Thoracic aorta (tissue), 2 donors: ENCODE data around the gene GUCD1. TPM values are rescaled to one million over a fixed set of nuclear protein-coding genes. Genes with fewer than 3 reads are reported as not detected.
A peak's percentile ranks its signal among the peaks of the same experiment; 100 is the strongest.
"Not testable (repeated sequence)": the region's sequence is repeated elsewhere in the genome, so short reads cannot be mapped to it uniquely, and the experiment has no call there.

ENCODE experiments used
- ATAC-seq: fragments of 150-250 bp; one replicate; pipeline ENCODE4 v1.8.0; 2017; ENCODE audit warnings: low read depth; ENCODE audit not compliant: insufficient number of reproducible peaks, low FRiP score
- DNase-seq: peaks from one replicate; pipeline ENCODE4 v3.0.0-alpha.2; 2020; ENCODE audit warnings: low spot score
- H3K27ac ChIP-seq, 2 donors: fragments of 200-600 bp; sonication (generic); 1 replicate in 1 of 2; 2 replicates in 1 of 2; pipeline ENCODE4 v1.5.1; 2016; ENCODE audit warnings: mild to moderate bottlenecking in 2 of 2, moderate library complexity in 2 of 2
- H3K27me3 ChIP-seq: fragments of 200-600 bp; sonication (generic); replicated peaks from 2 replicates; pipeline ENCODE4 v1.6.0; 2016; ENCODE audit warnings: mild to moderate bottlenecking; ENCODE audit not compliant: insufficient read depth
- H3K36me3 ChIP-seq: fragments of 200-600 bp; sonication (generic); one replicate; pipeline ENCODE4 v1.5.1; 2016
- H3K4me1 ChIP-seq, 2 donors: fragments of 200-600 bp; sonication (generic); 1 replicate in 1 of 2; 2 replicates in 1 of 2; pipeline versions ENCODE4 v1.5.1 to v1.6.0; 2016; ENCODE audit warnings: low read depth in 2 of 2, mild to moderate bottlenecking in 1 of 2; ENCODE audit not compliant: control insufficient read depth in 1 of 2
- H3K4me3 ChIP-seq: fragments of 200-600 bp; sonication (generic); 2 replicates; pipeline ENCODE4 v1.5.1; 2016; ENCODE audit warnings: mild to moderate bottlenecking
- H3K9me3 ChIP-seq: fragments of 200-600 bp; sonication (generic); 2 replicates; pipeline ENCODE4 v1.5.1; 2016
- CTCF ChIP-seq: fragments of 200-600 bp; sonication (generic); IDR thresholded peaks from one replicate; pipeline ENCODE4 v1.5.1; 2019; ENCODE audit warnings: antibody characterized with exemption
- total RNA-seq, 2 donors: library from RNA; depleted of rRNA; stranded (reverse); fragments of >200 nt; gene quantifications; one replicate each; pipeline versions ENCODE4 v1.1.0 to v1.2.3, GENCODE V29; 2016

Gene GUCD1
- total RNA-seq, 2 donors from 2014 or later, result 81.9 to 83.4 TPM

- Histone ChIP-seq H3K27ac (peak overlapping the region; percentile 73 to 76), H3K4me1 (peaks cover 0 to 22% of the 10 kb centered on the region in 2 donors), H3K4me3 (peak overlapping the region; percentile 75), H3K36me3 (peaks cover 2% of the 10 kb centered on the region), H3K9me3 (no peaks in the 10 kb centered on the region), H3K27me3 (no peaks in the 10 kb centered on the region)
- ATAC-seq, result no peak
- TF ChIP-seq CTCF, result no peak
- no peak for DNase-seq
These were observed 39.1 kb upstream of the GUCD1 start for GRCh38 chr22:24593836-24594568.

- H3K9me3 ChIP-seq, H3K27me3 ChIP-seq, H3K36me3 ChIP-seq, ATAC-seq, DNase-seq: not testable (repeated sequence)
- H3K4me1 ChIP-seq, result peaks cover 0 to 22% of the 10 kb centered on the region in 2 donors
- H3K27ac ChIP-seq, result peak overlapping the region; percentile 73 to 76
- H3K4me3 ChIP-seq, result peak overlapping the region; percentile 75
These were observed 38.6 kb upstream of the GUCD1 start for GRCh38 chr22:24593559-24593835.

- peak; percentile 56 for ATAC-seq
- peaks cover 7% of the 10 kb centered on the region for H3K36me3 ChIP-seq
- peak; percentile 56 for DNase-seq
- H3K27me3 ChIP-seq, result no peaks in the 10 kb centered on the region
- H3K4me1 ChIP-seq, result peaks cover 0 to 22% of the 10 kb centered on the region in 2 donors
- H3K9me3 ChIP-seq, result no peaks in the 10 kb centered on the region
- peak within 1 kb of the TSS; percentile 73 to 82 for H3K27ac ChIP-seq
- TF ChIP-seq CTCF, result no peak
- H3K4me3 ChIP-seq, result peak within 1 kb of the TSS; percentile 75
These were observed 38.1 kb upstream of the GUCD1 start, which contains the start of gene LRRC75B for GRCh38 chr22:24592851-24593558. Gene LRRC75B (minus strand): TSS chr22:24593073. CDS start chr22:24593039, 34 bp downstream.

- no peak for DNase-seq
These were observed 37.3 kb upstream of the GUCD1 start for GRCh38 chr22:24592058-24592850.

More at GRCh38 chr22:24592058-24592850, 37.3 kb upstream of the GUCD1 start:
- Histone ChIP-seq H3K4me3 (peak overlapping the region; percentile 75), H3K27me3 (no peaks in the 10 kb centered on the region), H3K9me3 (no peaks in the 10 kb centered on the region), H3K4me1 (peaks cover 0 to 22% of the 10 kb centered on the region in 2 donors), H3K27ac (peak overlapping the region; percentile 73 to 82), H3K36me3 (peaks cover 10% of the 10 kb centered on the region)
- TF ChIP-seq CTCF, result no peak
- no peak for ATAC-seq
